Vagina (tissue), 2 donors: ENCODE measurements around the gene ADPRS.

ENCODE experiments used
- CTCF ChIP-seq, 3 experiments: fragments of 450-650 bp in 2 of 3; fragments of 200-600 bp in 1 of 3; sonication (generic) in 1 of 3; IDR thresholded peaks; one replicate each; pipeline ENCODE4 v1.5.1; 2017 to 2019; ENCODE audit warnings: antibody characterized with exemption in 3 of 3, mild to moderate bottlenecking in 2 of 3, moderate library complexity in 2 of 3
- POLR2A ChIP-seq, 2 donors: fragments of 450-650 bp; IDR thresholded peaks; one replicate each; pipeline ENCODE4 v1.6.1; 2017; ENCODE audit warnings: antibody characterized with exemption in 2 of 2, mild to moderate bottlenecking in 2 of 2, moderate library complexity in 2 of 2
- POLR2AphosphoS5 ChIP-seq, 2 donors: sonication (generic); formaldehyde crosslinking; IDR thresholded peaks; one replicate each; pipeline ENCODE4 v1.9.0; 2017; ENCODE audit warnings: antibody characterized with exemption in 2 of 2, mild to moderate bottlenecking in 2 of 2, low read depth in 1 of 2; ENCODE audit not compliant: insufficient read depth in 1 of 2

GRCh38 chr1:36098650-36099365 lies 10.1 kb downstream of the ADPRS start:
- TF ChIP-seq CTCF (IDR thresholded peaks at IDR 0.05) (no peak), POLR2A (IDR thresholded peaks at IDR 0.05) (no peak), POLR2AphosphoS5 (IDR thresholded peaks at IDR 0.05; ENCODE audit: insufficient read depth in 1 of 2, low read depth in 1 of 2) (no peak)
